A549 (cell line): ENCODE measurements around the gene KRT5. TPM values are rescaled to one million over a fixed set of nuclear protein-coding genes. Genes with fewer than 3 reads are reported as not detected.

ENCODE experiments used
- ATAC-seq, 2 experiments: fragments of 200-7000 bp in 1 of 2; fragments of >200 bp in 1 of 2; cut with Nextera tagmentation in 1 of 2; cut with Tn5 transposase in 1 of 2; 3 replicates each; pipeline versions ENCODE4 v1.8.0 to v1.9.1; 2018 to 2020; ENCODE audit warnings: mild to moderate bottlenecking in 1 of 2, moderate library complexity in 1 of 2
- CTCF ChIA-PET: fragments of 300-600 bp; sonication (Branson Sonifier 250); formaldehyde crosslinking; extraction: SDS; loops from one replicate; lab custom pipeline; 2021; ENCODE audit warnings: antibody characterized with exemption, inconsistent platforms; lab: Yijun Ruan, JAX
- POLR2A ChIA-PET: fragments of 350-600 bp; formaldehyde crosslinking; extraction: SDS; loops from one replicate; lab custom pipeline; 2021; ENCODE audit warnings: antibody characterized with exemption, inconsistent platforms; lab: Yijun Ruan, JAX
- DNase-seq, 2 experiments: peaks; one replicate each; pipeline versions ENCODE4 v3.0.0 to v3.0.0-alpha.2; 2011 to 2016; ENCODE audit warnings: low read depth in 1 of 2, low spot score in 1 of 2
- FAIRE-seq: peaks from 2 replicates; lab custom pipeline; 2011; peaks lifted over from hg19 to GRCh38; lab: Jason Lieb, UNC
- H3K27ac ChIP-seq, 2 experiments: fragments of >200 bp; sonication (Bioruptor Twin); formaldehyde crosslinking; 3 replicates each; pipeline ENCODE4 v1.5.1; 2016 to 2017
- H3K4me1 ChIP-seq: fragments of >200 bp; sonication (Bioruptor Twin); formaldehyde crosslinking; 3 replicates; pipeline ENCODE4 v1.6.1; 2016
- H3K4me2 ChIP-seq: fragments of >200 bp; sonication (Bioruptor Twin); formaldehyde crosslinking; 3 replicates; pipeline ENCODE4 v1.6.1; 2016
- H3K4me3 ChIP-seq: fragments of >200 bp; sonication (Bioruptor Twin); formaldehyde crosslinking; 3 replicates; pipeline ENCODE4 v1.5.1; 2016
- H3K9me3 ChIP-seq: fragments of >200 bp; sonication (Bioruptor Twin); formaldehyde crosslinking; 3 replicates; pipeline ENCODE4 v1.6.1; 2016
- ATOH8 ChIP-seq: fragments of 250-450 bp; sonication (Bioruptor Pico); IDR thresholded peaks from 2 replicates; pipeline ENCODE4 v1.5.0; 2020; ENCODE audit warnings: low read depth, mild to moderate bottlenecking, moderate library complexity
- BHLHE40 ChIP-seq: IDR thresholded peaks from 2 replicates; pipeline ENCODE4 v1.6.1; 2012; ENCODE audit warnings: low read depth, low read length, inconsistent platforms
- CEBPB ChIP-seq, 2 experiments: fragments of >200 bp in 1 of 2; sonication (Bioruptor Twin) in 1 of 2; formaldehyde crosslinking in 1 of 2; IDR thresholded peaks; 2 replicates each; pipeline ENCODE4 v1.6.1; 2012 to 2016
- CHD4 ChIP-seq: fragments of 200-600 bp; sonication (generic); IDR thresholded peaks from 2 replicates; pipeline ENCODE4 v1.6.1; 2016; ENCODE audit warnings: antibody characterized with exemption, mild to moderate bottlenecking, borderline replicate concordance
- CTCF ChIP-seq: fragments of >200 bp; sonication (Bioruptor Twin); formaldehyde crosslinking; IDR thresholded peaks from 3 replicates; pipeline ENCODE4 v1.5.1; 2016
- EP300 ChIP-seq, 2 experiments: fragments of >200 bp; sonication (Bioruptor Twin); formaldehyde crosslinking; IDR thresholded peaks; 2 replicates in 1 of 2; 3 replicates in 1 of 2; pipeline ENCODE4 v1.6.1; 2016 to 2017
- HDAC2 ChIP-seq: fragments of 200-600 bp; sonication (generic); IDR thresholded peaks from 2 replicates; pipeline ENCODE4 v1.6.1; 2016
- HEYL ChIP-seq: fragments of 250-450 bp; sonication (Bioruptor Pico); IDR thresholded peaks from 2 replicates; pipeline ENCODE4 v1.8.0; 2021; ENCODE audit warnings: mild to moderate bottlenecking, moderate library complexity
- JUN ChIP-seq, 2 experiments: fragments of >200 bp; sonication (Bioruptor Twin); formaldehyde crosslinking; IDR thresholded peaks; 2 replicates in 1 of 2; 3 replicates in 1 of 2; pipeline ENCODE4 v1.6.1; 2016 to 2017
- MAFK ChIP-seq: fragments of 450-650 bp; IDR thresholded peaks from 2 replicates; pipeline ENCODE4 v1.6.1; 2014; ENCODE audit not compliant: partially characterized antibody
- MYC ChIP-seq: IDR thresholded peaks from 2 replicates; pipeline ENCODE4 v1.6.1; 2012; ENCODE audit warnings: mild to moderate bottlenecking, inconsistent platforms, low read length, improper control_type of control experiment, borderline replicate concordance
- NFE2L2 ChIP-seq: fragments of 150-350 bp; conservative IDR thresholded peaks from 2 replicates; pipeline ENCODE4 v1.6.1; 2014; ENCODE audit warnings: low read length
- PHF8 ChIP-seq: fragments of 200-600 bp; sonication (generic); IDR thresholded peaks from 2 replicates; pipeline ENCODE4 v1.6.1; 2016; ENCODE audit warnings: low read depth, mild to moderate bottlenecking, antibody characterized with exemption, moderate library complexity, borderline replicate concordance
- POLR2AphosphoS2 ChIP-seq: conservative IDR thresholded peaks from 2 replicates; pipeline ENCODE4 v1.6.1; 2012; ENCODE audit warnings: low read length, improper control_type of control experiment, inconsistent platforms
- RAD21 ChIP-seq, 2 experiments: fragments of >200 bp in 1 of 2; sonication (Bioruptor Twin) in 1 of 2; formaldehyde crosslinking in 1 of 2; IDR thresholded peaks in 1 of 2; conservative IDR thresholded peaks in 1 of 2; 2 replicates in 1 of 2; 3 replicates in 1 of 2; pipeline ENCODE4 v1.6.1; 2012 to 2018; ENCODE audit warnings: inconsistent platforms in 1 of 2
- SMC3 ChIP-seq: fragments of >200 bp; sonication (Bioruptor Twin); formaldehyde crosslinking; IDR thresholded peaks from 3 replicates; pipeline ENCODE4 v1.6.1; 2018; ENCODE audit warnings: inconsistent platforms
- SREBF2 ChIP-seq: fragments of 450-650 bp; IDR thresholded peaks from 2 replicates; pipeline ENCODE4 v1.6.1; 2014; ENCODE audit warnings: mild to moderate bottlenecking, moderate library complexity
- TFCP2L1 ChIP-seq: fragments of 250-450 bp; sonication (Bioruptor Pico); IDR thresholded peaks from 2 replicates; pipeline ENCODE4 v1.5.0; 2021; ENCODE audit warnings: mild to moderate bottlenecking
- TP53 ChIP-seq: fragments of 250-450 bp; sonication (Bioruptor Pico); IDR thresholded peaks from 2 replicates; pipeline ENCODE4 v1.5.0; 2021; ENCODE audit warnings: mild to moderate bottlenecking, moderate library complexity
- USF2 ChIP-seq: fragments of 450-650 bp; IDR thresholded peaks from 2 replicates; pipeline ENCODE4 v1.6.1; 2014; ENCODE audit warnings: antibody characterized with exemption
- ZC3H11A ChIP-seq: fragments of 450-650 bp; IDR thresholded peaks from 2 replicates; pipeline ENCODE4 v1.6.1; 2014; ENCODE audit warnings: antibody characterized with exemption, mild to moderate bottlenecking
- ZFP36 ChIP-seq: fragments of 450-650 bp; IDR thresholded peaks from 2 replicates; pipeline ENCODE4 v1.6.1; 2014; ENCODE audit warnings: borderline replicate concordance; ENCODE audit not compliant: partially characterized antibody
- ZSCAN20 ChIP-seq: fragments of 250-450 bp; sonication (Bioruptor Pico); IDR thresholded peaks from 2 replicates; pipeline ENCODE4 v1.8.0; 2022; ENCODE audit warnings: mild to moderate bottlenecking, moderate library complexity
- WGBS: methylation state at CpG from one replicate; pipeline ENCODE4 v1.1.6; 2017; ENCODE audit errors: missing lambda C conversion rate; 5-methylcytosine and 5-hydroxymethylcytosine counted together
- polyA plus RNA-seq, 4 experiments: library from polyadenylated mRNA; depleted of rRNA in 3 of 4; stranded (reverse); fragments of >200 nt; fragmentation: RNase III in 1 of 4; extraction: RNeasy Plus Mini Kit Qiagen cat#74134 plus additional on column Dnase treatment in 1 of 4; gene quantifications; 2 replicates in 3 of 4; 3 replicates in 1 of 4; pipeline ENCODE4 v1.2.3, GENCODE V29; 2011 to 2017

Gene KRT5
- polyA plus RNA-seq, 2 of the 4 experiments (the other 2 are of a cell fraction): 0.06 to 0.25 TPM

- FAIRE-seq: no peak
- no peak overlapping the region for H3K27ac ChIP-seq
- ChIA-PET CTCF (interaction anchor here (0.7 to 2.2 kb wide), 4 partner anchors 8 to 316 kb away, joined by 3 to 7 read pairs (median 4); no protein-coding TSS in a partner anchor), POLR2A (no interaction called here)
- H3K4me2 ChIP-seq: no peak overlapping the region
- no peak for DNase-seq
- no peak for TF ChIP-seq CEBPB (IDR thresholded peaks at IDR 0.05)
- no peak for TF ChIP-seq HEYL (CRISPR knock-in tag)
- 20% methylated on average over 1 of the region's 1 CpG for WGBS
- H3K9me3 ChIP-seq: no peaks in the 10 kb centered on the region
- no peak for ATAC-seq
- no peaks in the 10 kb centered on the region for H3K4me1 ChIP-seq
- no peak overlapping the region for H3K4me3 ChIP-seq
Observed at GRCh38 chr12:52564582-52564981, 44.4 kb upstream of the KRT5 start.

GRCh38 chr12:52561880-52562449 lies 41.8 kb upstream of the KRT5 start:
- DNase-seq: peak; percentile 41 to 57
- POLR2A ChIA-PET: no interaction called here
- ATAC-seq: peak; percentile 57 to 85; a peak in 4 of 6 replicates
- H3K4me1 ChIP-seq: no peaks in the 10 kb centered on the region
- no peak overlapping the region for H3K27ac ChIP-seq
- no peak overlapping the region for H3K4me3 ChIP-seq
- FAIRE-seq: no peak
- TF ChIP-seq MYC: no peak
- peak in 1 of 2 experiments; percentile 28; a peak in 1 of 5 replicates for TF ChIP-seq RAD21 (conservative IDR thresholded peaks at IDR 0.05 in 1 of 2, IDR thresholded peaks at IDR 0.05 in 1 of 2)
- no peak for TF ChIP-seq ZC3H11A
- TF ChIP-seq USF2: no peak
- no peak for TF ChIP-seq TP53 (CRISPR knock-in tag)
- TF ChIP-seq TFCP2L1: no peak
- TF ChIP-seq HDAC2: no peak
- no peak for TF ChIP-seq POLR2AphosphoS2
- no peak for TF ChIP-seq CHD4
- 0 out of 3 replicates have a peak, but pooled peaks have one; percentile 25 for TF ChIP-seq SMC3
- no peak for TF ChIP-seq PHF8
- TF ChIP-seq SREBF2: no peak
- peak; percentile 25 for TF ChIP-seq CTCF
- TF ChIP-seq NFE2L2: no peak
- no peak for TF ChIP-seq ATOH8 (CRISPR knock-in tag)
- no peak for TF ChIP-seq ZFP36
- TF ChIP-seq BHLHE40: no peak
- no peak for TF ChIP-seq EP300 (IDR thresholded peaks at IDR 0.05)
- no peaks in the 10 kb centered on the region for H3K9me3 ChIP-seq
- 54% methylated on average over 3 of the region's 3 CpGs for WGBS
- H3K4me2 ChIP-seq: no peak overlapping the region
- CTCF ChIA-PET: interaction anchor here (0.6 to 2.8 kb wide), 8 partner anchors 9 to 405 kb away, joined by 3 to 10 read pairs (median 3); partner anchors contain the start of genes KRT71 and KRT74

GRCh38 chr12:52559979-52560378 lies 39.8 kb upstream of the KRT5 start:
- FAIRE-seq: no peak
- no peak for ATAC-seq
- POLR2A ChIA-PET: no interaction called here
- TF ChIP-seq USF2 (no peak), ZSCAN20 (no peak), JUN (IDR thresholded peaks at IDR 0.05) (no peak), MAFK (peak; percentile 72)
- Histone ChIP-seq H3K4me3 (no peak overlapping the region), H3K27ac (no peak overlapping the region), H3K9me3 (no peaks in the 10 kb centered on the region), H3K4me1 (no peaks in the 10 kb centered on the region), H3K4me2 (no peak overlapping the region)
- no peak for DNase-seq
- WGBS: 69% methylated on average over 4 of the region's 4 CpGs
- CTCF ChIA-PET: interaction anchor here (1.1 to 1.5 kb wide), 3 partner anchors 10 to 320 kb away, joined by 3 to 8 read pairs (median 3); no protein-coding TSS in a partner anchor
